HEK293 (cell line): ENCODE measurements around the gene LRRC4C.

Experiments
- CTCF ChIA-PET: fragments of 350-600 bp; formaldehyde crosslinking; extraction: SDS; loops from one replicate; lab custom pipeline; 2021; ENCODE audit warnings: antibody characterized with exemption; lab: Yijun Ruan, JAX
- POLR2A ChIA-PET: fragments of 300-600 bp; formaldehyde crosslinking; extraction: SDS; loops from one replicate; lab custom pipeline; 2020; ENCODE audit warnings: antibody characterized with exemption, inconsistent platforms; lab: Yijun Ruan, JAX
- H3K27ac ChIP-seq: fragments of 200-500 bp; sonication (Bioruptor generic); 2 replicates; pipeline ENCODE4 v1.5.1; 2014; ENCODE audit warnings: low read depth, low read length, control low read depth, inconsistent platforms; ENCODE audit errors: extremely low read depth
- H3K36me3 ChIP-seq, 2 experiments: fragments of 200-500 bp in 1 of 2; sonication (Bioruptor generic) in 1 of 2; 1 replicate in 1 of 2; 2 replicates in 1 of 2; pipeline ENCODE4 v1.5.1; 2014 to 2017; ENCODE audit warnings: inconsistent platforms in 2 of 2, low read length in 2 of 2; ENCODE audit not compliant: control insufficient read depth in 2 of 2, insufficient read depth in 1 of 2
- H3K4me1 ChIP-seq: fragments of 200-500 bp; sonication (Bioruptor generic); 2 replicates; pipeline ENCODE4 v1.5.1; 2014; ENCODE audit warnings: mild to moderate bottlenecking, low read length, inconsistent platforms; ENCODE audit not compliant: control insufficient read depth, insufficient read depth
- H3K4me3 ChIP-seq: 2 replicates; pipeline ENCODE4 v1.5.1; 2011; ENCODE audit warnings: low read depth, mild to moderate bottlenecking, control low read depth, low read length, moderate library complexity
- H3K9me3 ChIP-seq: fragments of 200-500 bp; sonication (Bioruptor generic); 2 replicates; pipeline ENCODE4 v1.5.1; 2014; ENCODE audit warnings: low read depth, low read length, inconsistent platforms; ENCODE audit not compliant: control insufficient read depth, insufficient read depth
- BCL6B ChIP-seq: fragments of 450-650 bp; formaldehyde crosslinking; IDR thresholded peaks from 2 replicates; pipeline ENCODE4 v1.5.1; 2017; ENCODE audit warnings: missing biosample characterization, missing genetic modification characterization
- HOXA7 ChIP-seq: sonication (generic); formaldehyde crosslinking; IDR thresholded peaks from 2 replicates; pipeline ENCODE4 v1.8.1; 2022; ENCODE audit warnings: missing genetic modification reagents, borderline replicate concordance
- MZF1 ChIP-seq: fragments of 450-650 bp; formaldehyde crosslinking; IDR thresholded peaks from 2 replicates; pipeline ENCODE4 v1.5.1; 2017; ENCODE audit warnings: missing biosample characterization, missing genetic modification characterization, borderline replicate concordance
- PRDM6 ChIP-seq: fragments of 450-650 bp; formaldehyde crosslinking; IDR thresholded peaks from 2 replicates; pipeline ENCODE4 v1.5.1; 2017; ENCODE audit warnings: missing biosample characterization, missing genetic modification characterization
- REPIN1 ChIP-seq: fragments of 450-650 bp; formaldehyde crosslinking; IDR thresholded peaks from 2 replicates; pipeline ENCODE4 v1.5.1; 2017; ENCODE audit warnings: missing biosample characterization, missing genetic modification characterization, low read depth
- SP7 ChIP-seq: fragments of 450-650 bp; formaldehyde crosslinking; IDR thresholded peaks from 2 replicates; pipeline ENCODE4 v1.5.1; 2016; ENCODE audit warnings: missing biosample characterization, missing genetic modification characterization
- YY2 ChIP-seq: fragments of 450-650 bp; formaldehyde crosslinking; IDR thresholded peaks from 2 replicates; pipeline ENCODE4 v1.5.1; 2016; ENCODE audit warnings: missing biosample characterization, missing genetic modification characterization
- ZBTB1 ChIP-seq: fragments of 450-650 bp; formaldehyde crosslinking; IDR thresholded peaks from 2 replicates; pipeline ENCODE4 v1.5.1; 2016; ENCODE audit warnings: missing biosample characterization, missing genetic modification characterization
- ZBTB26 ChIP-seq: fragments of 450-650 bp; formaldehyde crosslinking; optimal IDR thresholded peaks from 2 replicates; pipeline ENCODE3; 2016; ENCODE audit warnings: missing biosample characterization, mild to moderate bottlenecking, missing genetic modification characterization
- ZFP69B ChIP-seq: fragments of 450-650 bp; formaldehyde crosslinking; IDR thresholded peaks from 2 replicates; pipeline ENCODE4 v1.5.1; 2016; ENCODE audit warnings: missing biosample characterization, missing genetic modification characterization
- ZNF112 ChIP-seq: fragments of 450-650 bp; formaldehyde crosslinking; IDR thresholded peaks from 2 replicates; pipeline ENCODE4 v1.5.0; 2017; ENCODE audit warnings: missing biosample characterization, missing genetic modification characterization
- ZNF19 ChIP-seq: fragments of 450-650 bp; formaldehyde crosslinking; IDR thresholded peaks from 2 replicates; pipeline ENCODE4; 2016; ENCODE audit warnings: missing biosample characterization, missing genetic modification characterization, low read depth
- ZNF214 ChIP-seq: fragments of 450-650 bp; formaldehyde crosslinking; IDR thresholded peaks from 2 replicates; pipeline ENCODE4 v1.5.1; 2017; ENCODE audit warnings: missing biosample characterization, mild to moderate bottlenecking, missing genetic modification characterization, borderline replicate concordance
- ZNF433 ChIP-seq: fragments of 450-650 bp; formaldehyde crosslinking; IDR thresholded peaks from 2 replicates; pipeline ENCODE4 v1.5.1; 2016; ENCODE audit warnings: missing biosample characterization, missing genetic modification characterization, low read depth
- ZNF488 ChIP-seq: fragments of 450-650 bp; formaldehyde crosslinking; IDR thresholded peaks from 2 replicates; pipeline ENCODE4 v1.5.1; 2016; ENCODE audit warnings: missing biosample characterization, missing genetic modification characterization
- ZNF501 ChIP-seq: fragments of 450-650 bp; formaldehyde crosslinking; IDR thresholded peaks from 2 replicates; pipeline ENCODE4 v1.5.1; 2016; ENCODE audit warnings: missing biosample characterization, missing genetic modification characterization
- ZNF664 ChIP-seq: fragments of 450-650 bp; formaldehyde crosslinking; IDR thresholded peaks from 2 replicates; pipeline ENCODE4 v1.5.1; 2016; ENCODE audit warnings: missing biosample characterization, missing genetic modification characterization
- ZNF707 ChIP-seq: fragments of 450-650 bp; formaldehyde crosslinking; IDR thresholded peaks from 2 replicates; pipeline ENCODE4 v1.5.1; 2016; ENCODE audit warnings: missing biosample characterization, missing genetic modification characterization
- ZNF776 ChIP-seq: fragments of 450-650 bp; formaldehyde crosslinking; IDR thresholded peaks from 2 replicates; pipeline ENCODE4 v1.5.0; 2017; ENCODE audit warnings: missing biosample characterization, missing genetic modification characterization, borderline replicate concordance
- ZNF791 ChIP-seq: fragments of 450-650 bp; formaldehyde crosslinking; IDR thresholded peaks from 2 replicates; pipeline ENCODE4 v1.5.1; 2016; ENCODE audit warnings: missing biosample characterization, missing genetic modification characterization
- ZNF830 ChIP-seq: fragments of 450-650 bp; IDR thresholded peaks from 2 replicates; pipeline ENCODE4 v1.5.0; 2018; ENCODE audit warnings: missing biosample characterization, missing genetic modification characterization, low read depth, mild to moderate bottlenecking, moderate library complexity
- ZNF837 ChIP-seq: fragments of 450-650 bp; formaldehyde crosslinking; IDR thresholded peaks from 2 replicates; pipeline ENCODE4 v1.5.1; 2016; ENCODE audit warnings: missing biosample characterization, missing genetic modification characterization

LRRC4C gene

GRCh38 chr11:40987776-40988435 lies 471.5 kb downstream of the LRRC4C start:
- ChIA-PET CTCF (no interaction called here), POLR2A (no interaction called here)
- TF ChIP-seq REPIN1 (no peak), ZNF501 (tag by site-specific recombination) (no peak), ZNF664 (tag by site-specific recombination) (no peak), ZNF791 (tag by site-specific recombination) (no peak), ZBTB1 (no peak), ZNF19 (tag by site-specific recombination) (no peak), ZNF488 (tag by site-specific recombination) (no peak)
- H3K36me3 ChIP-seq, result no peaks in the 10 kb centered on the region
- no peak overlapping the region for H3K27ac ChIP-seq
- no peaks in the 10 kb centered on the region for H3K4me1 ChIP-seq
- H3K4me3 ChIP-seq, result no peak overlapping the region
- no peaks in the 10 kb centered on the region for H3K9me3 ChIP-seq

- Histone ChIP-seq H3K36me3 (no peaks in the 10 kb centered on the region), H3K4me3 (no peak overlapping the region), H3K27ac (no peak overlapping the region), H3K4me1 (no peaks in the 10 kb centered on the region), H3K9me3 (no peaks in the 10 kb centered on the region)
- POLR2A ChIA-PET, result interaction anchor here (0.6 kb wide), 1 partner anchor 87 kb away, joined by 5 read pairs; no protein-coding TSS in a partner anchor
- no peak for TF ChIP-seq YY2 (tag by site-specific recombination)
- no peak for TF ChIP-seq ZNF433 (tag by site-specific recombination)
- TF ChIP-seq ZNF830 (tag by site-specific recombination), result no peak
- no peak for TF ChIP-seq ZNF776
- TF ChIP-seq ZNF837, result no peak
- TF ChIP-seq PRDM6, result no peak
- no peak for TF ChIP-seq ZBTB26 (tag by site-specific recombination)
- no peak for TF ChIP-seq ZNF214
- TF ChIP-seq ZNF112 (tag by site-specific recombination), result no peak
- TF ChIP-seq MZF1 (tag by site-specific recombination), result no peak
- TF ChIP-seq HOXA7 (CRISPR knock-in tag), result no peak
- TF ChIP-seq ZFP69B (tag by site-specific recombination), result no peak
- no peak for TF ChIP-seq BCL6B
- TF ChIP-seq SP7 (tag by site-specific recombination), result no peak
- TF ChIP-seq ZNF707 (tag by site-specific recombination), result no peak
- CTCF ChIA-PET, result no interaction called here
Observed at GRCh38 chr11:40986320-40986719, 473.1 kb downstream of the LRRC4C start.
